ENCODE data around the gene PRR9.

PRR9 gene

GRCh38 chr1:153231363-153231762, 14.0 kb downstream of the PRR9 start:
- no peak for DNase-seq

- DNase-seq: no peak
Measured at GRCh38 chr1:153231785-153232184, 14.4 kb downstream of the PRR9 start.

DNA sequence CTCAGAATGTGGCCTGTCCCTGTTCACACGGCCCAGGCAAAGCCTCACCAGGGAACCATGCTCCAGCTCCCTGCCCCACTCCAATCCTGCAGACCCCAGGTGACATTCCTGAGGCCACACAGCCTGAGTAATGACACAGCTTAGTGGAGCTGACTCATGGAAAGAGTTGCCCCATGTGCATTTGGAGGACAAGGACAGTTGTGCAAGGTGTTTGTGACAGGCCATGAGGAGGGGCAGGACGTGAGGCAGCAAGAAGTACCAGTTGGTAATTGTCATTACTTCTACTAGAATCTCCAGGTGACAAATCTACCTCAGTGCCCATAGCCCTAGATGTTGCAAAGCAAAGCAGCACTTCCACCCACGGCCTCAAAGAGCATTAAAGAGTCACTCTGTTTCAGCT, 15.2 kb downstream of the PRR9 start:
- DNase-seq: no peak

DNA sequence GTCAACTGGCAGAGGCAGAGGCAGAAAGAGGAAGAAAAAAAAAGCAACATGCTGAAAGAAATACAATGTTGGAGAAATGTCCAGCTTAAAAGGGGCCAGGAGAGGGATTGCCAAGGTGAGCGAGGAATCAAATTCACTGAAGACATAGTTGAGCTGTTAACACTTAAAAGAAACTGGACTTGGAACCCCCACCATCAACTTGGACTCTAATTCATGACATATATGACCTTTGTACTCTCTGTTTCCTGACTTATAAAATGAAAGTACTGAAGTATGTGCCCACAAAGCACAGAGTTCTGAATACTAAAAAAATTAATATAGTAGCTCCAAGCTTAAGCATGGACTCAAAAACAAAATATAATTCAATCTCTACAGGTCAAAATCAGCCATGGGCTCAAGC, 16.1 kb downstream of the PRR9 start:
- DNase-seq: no peak

DNA sequence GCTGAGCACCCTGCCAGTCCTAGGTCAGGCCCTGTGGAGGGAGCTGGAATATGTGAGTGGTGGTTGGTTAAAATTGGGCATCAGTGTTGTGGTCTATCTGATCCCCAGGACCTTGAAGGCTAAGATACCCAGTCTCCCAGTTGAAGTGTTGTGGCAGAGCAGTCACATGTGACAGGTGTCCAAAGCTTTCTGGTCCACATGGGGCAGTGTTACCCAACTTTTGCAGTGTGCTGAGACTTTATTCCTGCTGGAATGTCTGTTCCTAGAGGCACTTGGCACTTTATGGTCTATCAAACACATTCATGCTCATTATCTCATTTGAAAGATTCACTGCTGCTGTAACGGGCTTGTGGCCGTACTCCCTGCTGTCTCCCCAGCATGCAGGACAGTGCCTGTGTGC, 21.1 kb downstream of the PRR9 start:
- no peak for DNase-seq

DNA sequence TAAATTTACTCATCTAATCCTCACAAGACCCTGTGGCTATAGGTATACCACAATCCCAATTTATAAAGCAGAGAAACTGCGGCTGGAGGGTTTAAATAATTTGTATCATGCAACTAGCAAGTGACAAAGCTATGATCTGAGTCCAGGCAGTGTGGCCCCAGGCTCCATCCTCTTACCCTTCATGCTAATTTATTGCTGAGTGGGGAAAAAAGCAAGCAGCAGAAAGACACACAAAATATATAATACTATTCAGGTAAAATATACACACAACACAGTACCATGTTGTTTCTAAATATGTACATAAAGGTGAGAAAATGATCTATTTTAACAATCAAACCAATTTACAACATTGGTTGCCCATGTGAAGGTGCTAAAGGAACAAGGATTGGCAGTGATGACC, 24.8 kb downstream of the PRR9 start:
- DNase-seq: no peak

GRCh38 chr1:153245466-153245865, 28.1 kb downstream of the PRR9 start:
- no peak for DNase-seq

DNA sequence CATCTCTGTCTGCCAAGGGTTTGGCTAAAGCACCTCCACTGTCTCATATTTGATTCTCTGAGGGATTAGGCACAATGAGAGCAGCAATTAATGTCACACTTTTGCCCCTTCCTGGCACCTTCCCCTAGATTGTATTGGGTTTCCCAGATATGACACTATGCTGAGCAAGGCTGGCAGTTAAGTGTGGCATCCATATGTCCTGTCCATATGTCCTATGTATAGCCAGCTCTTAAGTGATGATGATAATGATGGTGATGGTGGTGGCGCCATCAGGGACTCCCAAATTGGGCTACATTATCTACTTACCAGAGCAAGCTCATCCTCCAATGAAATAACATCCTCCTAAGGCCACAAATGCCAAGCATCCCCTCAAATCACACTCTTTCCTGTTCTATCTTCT, 28.6 kb downstream of the PRR9 start:
- DNase-seq: no peak

GRCh38 chr1:153246825-153247224, 29.4 kb downstream of the PRR9 start:
- DNase-seq: no peak

DNA sequence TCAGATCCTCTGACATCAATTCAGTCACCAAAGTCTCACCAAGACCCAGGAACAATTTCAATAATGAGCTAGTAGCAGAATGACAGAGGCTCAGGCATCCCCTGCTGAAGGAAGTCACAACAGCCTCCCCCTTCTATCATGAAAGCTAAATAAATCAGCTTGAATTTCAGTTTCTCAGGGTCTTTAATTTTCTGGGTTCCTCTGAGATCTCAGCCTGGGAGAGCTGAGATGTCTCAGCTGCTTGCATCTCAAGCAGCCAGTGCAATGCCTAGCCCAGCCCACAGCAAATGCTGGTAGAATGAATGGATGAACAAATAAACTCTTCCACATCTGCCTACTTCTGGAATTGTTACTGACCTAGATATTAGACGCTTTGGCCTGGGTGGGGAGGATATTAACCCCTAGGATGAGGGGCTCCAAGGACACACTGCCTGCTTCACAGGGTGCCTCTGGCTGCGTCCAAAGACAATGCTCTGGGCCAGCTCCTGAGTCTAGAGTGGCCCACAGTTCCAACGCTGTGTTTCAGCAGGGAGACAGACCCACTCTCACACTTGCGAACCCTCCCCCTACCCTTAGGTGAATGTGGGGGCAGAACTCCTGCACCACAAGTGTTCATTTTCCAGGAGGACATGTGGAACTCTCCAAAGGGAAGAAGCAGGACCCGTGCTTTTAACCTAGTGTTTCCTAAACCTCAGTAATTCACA, 30.9 kb downstream of the PRR9 start:
- no peak for DNase-seq

DNA sequence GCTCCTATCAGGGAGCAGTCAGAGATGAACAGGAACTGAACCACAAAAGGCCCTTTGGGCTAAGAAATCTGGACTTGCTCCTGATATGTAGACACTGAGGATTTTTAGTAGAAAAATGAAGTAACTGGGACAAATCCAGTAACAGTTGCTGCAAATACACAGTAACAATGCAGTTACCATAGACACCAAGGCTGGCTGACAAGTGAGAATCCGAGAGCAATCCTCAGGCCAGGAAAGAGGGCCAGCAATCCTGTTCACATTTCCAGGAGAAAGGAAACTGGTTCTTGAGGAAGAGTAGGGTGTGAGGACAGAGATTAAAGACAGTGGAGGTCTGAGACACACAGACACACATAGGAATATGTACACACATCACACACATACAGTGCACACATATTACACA, 32.8 kb downstream of the PRR9 start:
- DNase-seq: no peak

- no peak for DNase-seq
Measured at GRCh38 chr1:153251087-153251486, 33.7 kb downstream of the PRR9 start.

DNA sequence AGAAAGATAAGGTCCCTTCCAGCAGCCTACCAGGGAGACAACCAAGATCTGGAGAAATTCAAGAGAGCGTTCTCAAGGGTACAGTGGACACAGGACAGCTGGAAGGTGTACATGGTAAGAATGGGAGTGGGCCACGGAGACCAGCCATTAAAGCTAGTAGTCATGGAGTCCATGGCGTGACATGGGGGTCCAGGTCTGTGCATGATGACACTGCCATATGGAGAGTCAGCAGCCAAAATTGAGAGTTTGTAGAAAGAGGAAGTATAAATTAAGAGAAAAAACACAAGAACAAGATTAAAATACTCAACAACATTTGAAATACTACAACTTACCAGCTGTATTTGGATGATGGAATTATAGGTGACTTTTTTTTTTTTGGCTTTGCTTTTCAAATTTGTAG, 34.2 kb downstream of the PRR9 start:
- no peak for DNase-seq

DNA sequence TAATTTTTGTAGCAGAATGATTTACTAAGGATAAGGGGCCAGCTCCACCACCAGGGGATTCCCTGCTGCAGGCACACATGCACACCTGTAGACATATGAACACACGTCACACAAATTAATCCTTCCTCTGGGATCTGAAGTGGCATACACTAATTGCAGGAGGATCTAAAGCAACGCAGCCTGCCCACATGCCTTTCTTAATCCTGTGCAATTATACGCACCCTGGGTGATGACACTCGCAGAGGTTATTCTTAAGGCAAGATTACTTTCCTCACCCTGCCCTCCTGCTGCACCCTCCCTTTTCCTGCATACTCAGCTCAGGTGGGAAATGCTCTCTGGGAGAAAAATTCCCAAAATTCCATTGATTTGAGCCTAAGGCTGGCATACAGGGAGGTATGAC, 34.6 kb downstream of the PRR9 start:
- no peak for DNase-seq

DNA sequence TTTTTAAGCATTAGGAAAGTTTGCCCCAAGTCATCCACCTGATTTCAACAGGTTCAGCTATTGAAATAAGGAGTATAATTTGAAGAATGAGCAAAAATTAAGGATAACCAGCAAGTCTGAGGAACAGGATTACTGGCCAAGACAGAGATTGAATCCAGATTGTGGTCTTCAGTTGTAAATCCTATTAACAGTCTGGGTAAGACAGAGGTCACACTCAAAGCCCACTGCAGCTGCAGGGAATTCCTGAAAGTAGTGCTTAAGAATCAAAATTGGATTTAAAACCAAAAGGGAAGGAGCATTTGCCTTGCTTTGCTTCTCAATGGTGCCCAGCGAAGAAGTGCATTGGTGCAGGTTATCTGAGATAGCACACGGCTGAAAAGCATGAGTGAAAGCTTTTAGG, 35.7 kb downstream of the PRR9 start:
- no peak for DNase-seq

GRCh38 chr1:153253693-153254092, 36.3 kb downstream of the PRR9 start:
- DNase-seq: no peak

DNA sequence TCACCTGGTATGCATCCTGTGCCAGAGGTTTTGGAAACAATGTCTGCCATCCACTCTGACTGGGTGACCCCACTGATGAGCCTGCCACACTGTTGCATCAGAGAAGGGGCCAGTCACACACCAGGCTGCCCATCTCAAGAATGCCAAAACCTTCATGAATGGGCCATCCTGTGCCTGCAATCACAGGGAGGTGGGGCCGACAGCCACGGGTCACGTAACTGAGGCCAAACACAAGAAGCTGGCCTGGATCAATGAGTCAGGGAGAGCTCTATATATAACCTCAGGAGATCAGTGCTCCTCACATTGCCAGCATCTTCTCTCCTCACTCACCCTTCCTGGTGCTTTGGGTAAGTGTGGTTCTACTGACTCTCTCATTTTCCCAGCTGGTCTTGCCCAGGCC, 42.0 kb downstream of the PRR9 start, which contains the start of gene LORICRIN:
LORICRIN (plus strand) TSS at position 301 of the 400 bp plus-strand sequence. CDS start 1,263 bp downstream, outside the sequence.
- no peak for DNase-seq

GRCh38 chr1:153260585-153261280, 43.3 kb downstream of the PRR9 start:
- DNase-seq: no peak

DNA sequence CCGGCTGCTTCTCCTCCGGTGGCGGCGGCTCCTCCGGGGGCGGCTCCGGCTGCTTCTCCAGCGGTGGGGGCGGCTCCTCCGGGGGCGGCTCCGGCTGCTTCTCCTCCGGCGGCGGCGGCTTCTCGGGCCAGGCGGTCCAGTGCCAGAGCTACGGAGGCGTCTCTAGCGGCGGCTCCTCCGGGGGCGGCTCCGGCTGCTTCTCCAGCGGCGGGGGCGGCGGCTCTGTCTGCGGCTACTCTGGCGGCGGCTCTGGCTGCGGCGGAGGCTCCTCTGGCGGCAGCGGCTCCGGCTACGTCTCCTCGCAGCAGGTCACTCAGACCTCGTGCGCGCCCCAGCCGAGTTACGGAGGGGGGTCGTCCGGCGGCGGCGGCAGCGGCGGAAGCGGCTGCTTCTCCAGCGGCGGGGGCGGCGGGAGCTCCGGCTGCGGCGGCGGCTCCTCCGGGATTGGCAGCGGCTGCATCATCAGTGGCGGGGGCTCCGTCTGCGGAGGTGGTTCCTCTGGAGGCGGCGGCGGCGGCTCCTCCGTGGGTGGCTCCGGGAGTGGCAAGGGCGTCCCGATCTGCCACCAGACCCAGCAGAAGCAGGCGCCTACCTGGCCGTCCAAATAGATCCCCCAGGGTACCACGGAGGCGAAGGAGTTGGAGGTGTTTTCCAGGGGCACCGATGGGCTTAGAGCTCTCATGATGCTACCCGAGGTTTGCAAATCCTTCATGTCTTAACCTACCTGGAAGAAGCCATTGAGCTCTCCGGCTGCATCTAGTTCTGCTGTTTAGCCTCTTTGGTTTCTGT, 44.1 kb downstream of the PRR9 start:
- no peak for DNase-seq

- no peak for DNase-seq
Measured at GRCh38 chr1:153262070-153262366, 44.6 kb downstream of the PRR9 start.

DNA sequence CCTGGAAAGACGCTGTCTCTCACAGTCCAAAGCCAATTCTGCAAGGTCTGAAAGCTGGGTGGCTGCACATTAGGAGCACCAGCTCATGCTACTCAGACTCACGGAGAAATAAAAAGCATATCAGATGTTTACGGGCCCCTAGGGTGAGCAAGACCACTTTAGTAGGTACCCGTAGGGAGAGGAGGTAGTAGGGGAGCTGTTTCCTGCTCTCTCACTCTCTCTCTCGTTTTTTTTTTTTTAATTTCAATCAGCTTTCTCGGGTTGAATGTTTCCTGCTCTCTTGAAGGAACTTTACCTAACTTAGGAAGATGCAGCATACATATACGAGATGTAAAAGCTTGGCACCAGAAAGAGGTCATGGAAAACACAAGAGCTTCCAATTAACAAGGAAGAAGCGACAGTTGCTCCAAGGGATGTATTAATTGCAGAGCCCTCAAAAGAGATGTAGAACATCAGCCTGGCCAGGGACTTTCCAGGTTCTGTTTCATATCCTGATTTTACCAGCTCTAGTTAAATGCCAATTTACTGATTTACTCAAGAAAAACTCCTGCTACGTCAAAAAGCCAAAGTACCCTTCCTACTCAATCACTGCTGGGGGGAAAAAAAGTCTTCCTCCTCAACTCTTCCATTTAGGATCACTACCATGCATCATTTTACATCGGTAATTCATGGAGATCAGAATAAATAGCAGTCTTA, 45.2 kb downstream of the PRR9 start:
- DNase-seq: no peak

DNA sequence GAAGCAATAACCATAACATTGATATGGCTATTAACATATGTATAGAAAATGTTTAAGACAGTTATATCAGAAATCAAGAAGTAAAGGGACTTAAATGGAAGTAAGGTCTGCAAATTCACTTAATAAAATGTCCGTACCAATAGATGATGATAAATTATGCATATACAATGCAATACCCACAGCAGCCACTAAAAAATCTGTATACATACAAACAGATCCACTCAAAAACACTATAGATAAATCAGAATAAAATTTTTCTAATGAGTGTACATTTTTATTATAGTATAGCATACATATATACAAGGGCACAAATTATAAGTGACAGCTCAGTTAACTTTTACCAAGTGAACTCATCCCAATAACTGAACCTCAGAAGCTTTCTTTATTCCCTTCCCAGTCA, 48.1 kb downstream of the PRR9 start:
- no peak for DNase-seq
